Activated CD4-positive, alpha-beta T cell treated with anti-CD3 and anti-CD28 coated beads, Interleukin-2, amount 50 U/mL, for 24 hours (primary cell): ENCODE results near the gene PPM1A.

Experiments
- DNase-seq, 2 donors: peaks; one replicate each; pipeline ENCODE4 v3.0.0-alpha.2; 2020; ENCODE audit warnings: low read depth in 1 of 2, low spot score in 1 of 2

PPM1A gene

GRCh38 chr14:60248697-60249318, at the start of gene PPM1A:
TSS of gene PPM1A (plus strand) at chr14:60249221. CDS start at chr14:60282704, 33,483 bp downstream.
- DNase-seq = peak; percentile 91 to 92

- DNase-seq = no peak
Measured at GRCh38 chr14:60199321-60199720, 49.7 kb upstream of the PPM1A start.

GRCh38 chr14:60204104-60204842, 44.7 kb upstream of the PPM1A start:
- DNase-seq = no peak

GRCh38 chr14:60204843-60205774, 43.9 kb upstream of the PPM1A start:
- DNase-seq = no peak

- DNase-seq = no peak
Measured at GRCh38 chr14:60206249-60206670, 42.8 kb upstream of the PPM1A start.

- no peak for DNase-seq
Measured at GRCh38 chr14:60206837-60207533, 42.0 kb upstream of the PPM1A start.

- no peak for DNase-seq
Measured at GRCh38 chr14:60210703-60211102, 38.3 kb upstream of the PPM1A start.

GRCh38 chr14:60211153-60211552, 37.9 kb upstream of the PPM1A start:
- DNase-seq = no peak

- no peak for DNase-seq
Measured at GRCh38 chr14:60212503-60213371, 36.3 kb upstream of the PPM1A start.

GRCh38 chr14:60214003-60214402, 35.0 kb upstream of the PPM1A start:
- DNase-seq = no peak

- no peak for DNase-seq
Measured at GRCh38 chr14:60214415-60215126, 34.5 kb upstream of the PPM1A start.

- no peak for DNase-seq
Measured at GRCh38 chr14:60215127-60215444, 33.9 kb upstream of the PPM1A start.

- no peak for DNase-seq
Measured at GRCh38 chr14:60215520-60216420, 33.3 kb upstream of the PPM1A start.

GRCh38 chr14:60217713-60218112, 31.3 kb upstream of the PPM1A start:
- no peak for DNase-seq

GRCh38 chr14:60220084-60220483, 28.9 kb upstream of the PPM1A start:
- DNase-seq = no peak

- no peak for DNase-seq
Measured at GRCh38 chr14:60220917-60221316, 28.1 kb upstream of the PPM1A start.

GRCh38 chr14:60221457-60221856, 27.6 kb upstream of the PPM1A start:
- DNase-seq = no peak

GRCh38 chr14:60222820-60223219, 26.2 kb upstream of the PPM1A start:
- DNase-seq = no peak

- no peak for DNase-seq
Measured at GRCh38 chr14:60225265-60225664, 23.8 kb upstream of the PPM1A start.
